ENCODE results near the gene HLA-E. TPM values are rescaled to one million over a fixed set of nuclear protein-coding genes. Genes with fewer than 3 reads are reported as not detected.

The HLA-E gene
- 152 TPM for total RNA-seq
- long read RNA-seq, transcript HLA-E-201 (8 exons, 2,601 nt): major isoform, 122 of 189 reads
- long read RNA-seq, partial matches to known transcripts: 63 of 189 reads
- long read RNA-seq, other reads (novel, unspliced or antisense): 4 of 189 reads

DNA sequence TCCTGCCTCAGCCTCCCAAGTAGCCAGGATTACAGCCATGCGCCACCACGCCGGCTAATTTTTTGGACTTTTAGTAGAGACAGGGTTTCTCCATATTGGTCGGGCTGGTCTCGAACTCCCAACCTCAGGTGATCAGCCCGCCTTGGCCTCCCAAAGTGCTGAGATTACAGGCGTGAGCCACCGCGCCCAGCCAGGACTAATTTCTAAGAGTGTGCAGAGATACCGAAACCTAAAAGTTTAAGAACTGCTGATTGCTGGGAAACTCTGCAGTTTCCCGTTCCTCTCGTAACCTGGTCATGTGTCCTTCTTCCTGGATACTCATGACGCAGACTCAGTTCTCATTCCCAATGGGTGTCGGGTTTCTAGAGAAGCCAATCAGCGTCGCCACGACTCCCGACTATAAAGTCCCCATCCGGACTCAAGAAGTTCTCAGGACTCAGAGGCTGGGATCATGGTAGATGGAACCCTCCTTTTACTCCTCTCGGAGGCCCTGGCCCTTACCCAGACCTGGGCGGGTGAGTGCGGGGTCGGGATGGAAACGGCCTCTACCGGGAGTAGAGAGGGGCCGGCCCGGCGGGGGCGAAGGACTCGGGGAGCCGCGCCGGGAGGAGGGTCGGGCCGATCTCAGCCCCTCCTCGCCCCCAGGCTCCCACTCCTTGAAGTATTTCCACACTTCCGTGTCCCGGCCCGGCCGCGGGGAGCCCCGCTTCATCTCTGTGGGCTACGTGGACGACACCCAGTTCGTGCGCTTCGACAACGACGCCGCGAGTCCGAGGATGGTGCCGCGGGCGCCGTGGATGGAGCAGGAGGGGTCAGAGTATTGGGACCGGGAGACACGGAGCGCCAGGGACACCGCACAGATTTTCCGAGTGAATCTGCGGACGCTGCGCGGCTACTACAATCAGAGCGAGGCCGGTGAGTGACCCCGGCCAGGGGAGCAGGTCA is at the start of gene HLA-E:
Gene HLA-E (plus strand): TSS at position 429 of the 945 bp plus-strand sequence. CDS start 23 bp downstream, at position 452.
- DNase-seq (ENCODE audit: missing footprints): peak; percentile 91
- intact Hi-C loops (cut with DNase I): loop anchor here (5.0 to 10.0 kb wide), 2 partner anchors 123 to 235 kb away; partner anchors contain the start of gene TUBB
- ATAC-seq: peak; percentile 96

GRCh38 chr6:30441171-30441570 is 48.1 kb upstream of the HLA-E start:
- intact Hi-C loops (cut with DNase I): no loop called here
- ATAC-seq: no peak
- no peak for DNase-seq (ENCODE audit: missing footprints)

DNA sequence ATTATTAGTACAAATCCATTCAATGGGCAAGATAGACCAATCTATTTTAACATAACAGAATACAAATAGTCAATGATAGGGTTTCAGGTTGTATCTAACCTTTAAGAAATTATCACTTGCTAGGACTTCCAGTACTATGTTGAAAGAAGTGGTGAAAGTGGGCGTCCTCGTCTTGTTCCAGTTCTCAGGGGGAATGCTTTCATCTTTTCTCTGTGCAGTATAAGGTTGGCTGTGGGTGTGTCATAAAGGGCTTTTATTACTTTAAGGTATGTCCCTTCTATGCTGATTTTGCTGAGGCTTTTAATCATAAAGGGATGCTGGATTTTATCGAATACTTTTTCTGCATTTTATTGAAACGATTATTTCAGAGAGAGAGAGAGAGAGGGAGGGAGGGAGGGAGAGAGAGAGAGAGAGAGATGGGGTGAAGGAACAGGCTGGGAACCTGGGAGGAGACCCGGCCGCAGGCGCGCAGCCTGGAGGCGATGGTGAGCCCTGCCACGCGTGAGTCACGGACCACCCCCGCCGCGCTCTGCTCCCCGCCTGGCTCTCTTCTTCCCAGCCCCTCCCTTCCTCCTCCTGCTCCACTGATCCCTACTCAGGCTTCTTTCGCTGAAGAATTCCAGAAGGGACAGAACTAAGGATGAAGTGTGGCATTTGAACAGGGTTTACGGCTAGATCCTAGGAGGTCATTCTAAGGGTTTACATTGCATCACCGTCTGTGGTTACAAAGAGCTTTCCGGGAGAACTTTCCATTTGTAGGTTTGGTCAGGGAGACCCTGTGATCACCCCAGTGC is 45.5 kb upstream of the HLA-E start:
- DNase-seq (ENCODE audit: missing footprints) (no peak), ATAC-seq (no peak)
- intact Hi-C loops (cut with DNase I): no loop called here

- intact Hi-C loops (cut with DNase I): no loop called here
- no peak for DNase-seq (ENCODE audit: missing footprints)
- no peak for ATAC-seq
These were observed 44.9 kb upstream of the HLA-E start for GRCh38 chr6:30444451-30444742.

- no peak for ATAC-seq
These were observed 43.0 kb upstream of the HLA-E start for GRCh38 chr6:30446259-30446658.

GRCh38 chr6:30447237-30447636 is 42.1 kb upstream of the HLA-E start:
- DNase-seq (ENCODE audit: missing footprints) (no peak), ATAC-seq (no peak)
- intact Hi-C loops (cut with DNase I): no loop called here

More at GRCh38 chr6:30446259-30446658, 43.0 kb upstream of the HLA-E start:
- no peak for DNase-seq (ENCODE audit: missing footprints)
- intact Hi-C loops (cut with DNase I): no loop called here

DNA sequence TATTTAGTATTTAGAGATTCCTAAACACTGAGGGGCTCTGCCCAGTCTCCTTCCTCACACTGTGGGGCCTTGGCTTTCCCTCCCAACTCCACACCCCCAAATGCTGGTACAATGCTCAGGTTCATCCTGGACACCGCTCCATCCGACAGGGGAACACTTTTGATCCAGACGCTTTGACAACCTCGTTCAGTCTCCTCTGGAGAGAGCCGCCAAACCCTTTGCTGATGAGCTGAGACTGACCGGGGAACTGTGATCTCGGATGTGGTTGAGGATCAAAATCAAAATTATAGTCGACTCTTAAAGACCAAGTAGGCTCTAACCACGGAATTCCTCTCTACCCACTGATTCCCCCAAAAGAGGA is 38.8 kb upstream of the HLA-E start:
- no peak for ATAC-seq

DNA sequence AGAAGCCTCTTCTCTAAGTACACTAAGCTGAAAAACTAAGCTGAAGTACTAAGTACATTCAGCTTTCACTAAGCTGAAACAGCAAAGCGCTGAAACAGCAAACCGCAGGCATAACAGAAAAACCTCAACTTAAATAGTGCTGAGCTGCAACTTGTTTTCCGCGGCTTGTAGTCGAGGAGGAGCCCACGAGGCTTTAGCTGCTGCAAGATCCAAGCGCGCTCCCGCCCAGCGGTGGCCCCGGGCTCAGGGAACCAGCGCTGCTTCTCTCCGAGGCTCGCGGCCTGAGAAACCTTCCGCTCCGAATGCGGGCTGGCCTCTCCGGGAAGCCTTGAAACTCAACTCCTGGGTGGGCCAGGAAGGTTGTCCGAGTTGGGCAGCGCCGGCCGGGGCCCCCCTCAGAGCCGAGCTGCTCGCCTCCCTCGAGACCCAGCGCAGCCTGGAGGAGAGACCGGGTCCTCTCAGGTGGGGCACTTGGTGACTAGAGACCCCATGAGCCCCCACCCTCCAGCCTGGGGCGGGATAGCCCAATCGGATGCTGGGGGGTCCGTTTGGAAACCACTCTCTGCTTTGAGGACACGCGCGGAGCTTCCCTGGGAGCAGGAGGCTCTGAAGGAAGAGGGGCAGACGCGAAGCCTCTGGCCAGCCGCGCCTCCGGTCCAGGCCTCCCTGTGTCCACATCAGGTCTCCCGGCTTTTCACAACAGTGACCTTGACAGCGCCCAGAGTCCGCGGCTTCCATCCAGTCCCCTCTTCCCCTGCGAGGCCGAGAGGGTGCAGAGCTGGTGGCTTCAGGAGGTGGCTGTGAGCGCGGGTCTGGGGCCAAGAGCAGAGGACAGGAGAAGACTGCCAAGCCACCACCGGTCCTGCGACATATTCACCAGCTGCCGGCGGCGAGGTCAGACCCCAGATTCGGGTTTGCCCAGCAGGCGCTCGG is 38.1 kb upstream of the HLA-E start:
- peak; percentile 30 for ATAC-seq
- intact Hi-C loops (cut with DNase I): no loop called here
- DNase-seq (ENCODE audit: missing footprints): no peak

More for the DNA sequence above, 38.8 kb upstream of the HLA-E start:
- intact Hi-C loops (cut with DNase I): no loop called here
- DNase-seq (ENCODE audit: missing footprints): no peak

GRCh38 chr6:30452736-30453507 is 36.4 kb upstream of the HLA-E start:
- intact Hi-C loops (cut with DNase I): no loop called here
- no peak for DNase-seq (ENCODE audit: missing footprints)
- ATAC-seq: no peak

GRCh38 chr6:30453508-30454116 is 35.7 kb upstream of the HLA-E start:
- intact Hi-C loops (cut with DNase I): no loop called here
- DNase-seq (ENCODE audit: missing footprints): peak; percentile 93
- ATAC-seq: peak; percentile 84

- DNase-seq (ENCODE audit: missing footprints) (no peak), ATAC-seq (no peak)
- intact Hi-C loops (cut with DNase I): no loop called here
These were observed 30.2 kb upstream of the HLA-E start for GRCh38 chr6:30459145-30459544.

- ATAC-seq: no peak
- intact Hi-C loops (cut with DNase I): no loop called here
These were observed 28.3 kb upstream of the HLA-E start for GRCh38 chr6:30461055-30461454.

DNA sequence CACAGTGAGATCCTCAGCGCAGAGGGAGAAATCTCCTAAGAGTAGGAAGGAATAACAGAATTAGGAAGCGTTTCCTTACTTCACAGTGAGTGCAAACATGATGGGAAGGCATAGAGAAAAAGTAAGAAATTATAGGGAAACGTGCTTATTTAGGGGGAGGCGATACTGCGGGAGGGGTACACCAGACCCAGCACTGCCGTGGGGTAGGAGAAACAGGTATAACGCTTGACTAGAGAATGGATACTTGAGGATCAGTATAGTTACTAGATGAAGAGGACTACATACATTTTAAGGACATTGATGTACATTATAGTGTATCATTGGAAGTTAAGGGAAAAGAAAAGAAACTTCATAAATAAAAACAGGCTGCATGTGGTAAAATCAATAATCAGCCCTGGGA is 26.8 kb upstream of the HLA-E start:
- ATAC-seq (no peak), DNase-seq (ENCODE audit: missing footprints) (no peak)
- intact Hi-C loops (cut with DNase I): no loop called here

More at GRCh38 chr6:30461055-30461454, 28.3 kb upstream of the HLA-E start:
- DNase-seq (ENCODE audit: missing footprints): no peak

- DNase-seq (ENCODE audit: missing footprints): no peak
- intact Hi-C loops (cut with DNase I): no loop called here
- ATAC-seq: no peak
These were observed 26.1 kb upstream of the HLA-E start for GRCh38 chr6:30463242-30463641.

- peak; percentile 86 for DNase-seq (ENCODE audit: missing footprints)
- peak; percentile 58 for ATAC-seq
- intact Hi-C loops (cut with DNase I): no loop called here
These were observed 25.4 kb upstream of the HLA-E start for GRCh38 chr6:30463651-30464618.

DNA sequence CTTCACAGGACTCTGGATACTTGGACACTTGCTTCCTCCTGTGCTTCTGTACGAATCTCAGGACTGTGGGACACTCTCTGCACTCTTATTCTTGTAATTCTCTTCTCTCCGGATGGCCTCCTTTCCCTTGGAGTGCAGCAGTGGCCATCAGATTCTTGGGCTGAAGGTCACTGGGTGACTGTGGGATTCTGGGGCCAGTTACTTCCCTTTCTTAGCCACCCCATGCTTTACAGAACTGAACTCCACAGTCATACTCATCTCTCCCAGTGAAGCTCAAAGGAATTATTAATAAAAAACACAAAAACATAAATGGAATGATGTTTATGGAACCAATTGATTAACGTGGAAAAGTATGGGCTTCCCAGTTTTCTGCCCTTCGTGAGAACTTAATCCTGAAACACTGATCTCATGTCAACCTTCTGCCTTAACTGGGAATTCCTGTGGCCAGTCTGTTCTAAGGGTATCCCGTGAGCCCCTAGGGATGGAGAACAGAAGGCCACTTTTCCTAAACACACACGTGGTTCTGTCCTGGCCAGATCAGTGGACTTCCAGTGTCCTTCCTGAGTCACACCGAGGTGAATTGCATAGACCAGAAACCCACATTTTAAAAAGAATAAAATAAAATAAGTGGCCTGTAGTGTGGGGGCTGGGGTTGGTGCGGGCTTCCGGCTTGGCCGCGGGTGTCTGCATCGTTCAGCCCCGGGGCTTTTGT is 23.6 kb upstream of the HLA-E start:
- intact Hi-C loops (cut with DNase I): no loop called here
- DNase-seq (ENCODE audit: missing footprints) (no peak), ATAC-seq (no peak)
